K562 (cell line): ENCODE results near the gene DNMT3L.

Experiments
- ATF7 ChIP-seq: fragments of 450-650 bp; IDR thresholded peaks from 2 replicates; pipeline ENCODE4 v1.7.1; 2014; ENCODE audit warnings: mild to moderate bottlenecking, moderate library complexity
- CTCF ChIP-seq, 3 experiments: IDR thresholded peaks in 2 of 3; conservative IDR thresholded peaks in 1 of 3; 2 replicates each; pipeline ENCODE4 v1.5.1; 2011 to 2012; ENCODE audit warnings: low read length in 3 of 3, mild to moderate bottlenecking in 3 of 3, control low read depth in 2 of 3, improper control_type of control experiment in 1 of 3, inconsistent platforms in 1 of 3, low read depth in 1 of 3, mixed read lengths in 1 of 3, moderate library complexity in 1 of 3; ENCODE audit not compliant: insufficient read depth in 2 of 3
- E2F4 ChIP-seq: sonication (generic); formaldehyde crosslinking; IDR thresholded peaks from 2 replicates; pipeline ENCODE4 v1.8.0; 2022; ENCODE audit warnings: mild to moderate bottlenecking, low read depth, missing genetic modification reagents
- EZH2 ChIP-seq: IDR thresholded peaks from 2 replicates; pipeline ENCODE4 v1.6.1; 2012; ENCODE audit warnings: low read depth, mild to moderate bottlenecking, inconsistent platforms, low read length, borderline replicate concordance
- HNRNPK ChIP-seq: fragments of 200-400 bp; formaldehyde crosslinking; IDR thresholded peaks from one replicate; pipeline ENCODE4 v1.6.1; 2018; ENCODE audit warnings: mild to moderate bottlenecking, low read depth, low read length; ENCODE audit not compliant: poor library complexity, severe bottlenecking
- IRF9 ChIP-seq: fragments of 450-650 bp; IDR thresholded peaks from 2 replicates; pipeline ENCODE4 v1.6.1; 2016; ENCODE audit warnings: missing biosample characterization, missing genetic modification characterization
- NFIC ChIP-seq: fragments of 450-650 bp; IDR thresholded peaks from 2 replicates; pipeline ENCODE4 v1.6.1; 2017; ENCODE audit warnings: mild to moderate bottlenecking, inconsistent platforms
- PHB2 ChIP-seq: fragments of 450-650 bp; IDR thresholded peaks from 2 replicates; pipeline ENCODE4 v1.6.1; 2017; ENCODE audit warnings: low read depth
- RBFOX2 ChIP-seq: fragments of 200-400 bp; formaldehyde crosslinking; IDR thresholded peaks from 2 replicates; pipeline ENCODE4 v1.6.1; 2017; ENCODE audit warnings: low read depth, mild to moderate bottlenecking, low read length, moderate library complexity
- SMARCC2 ChIP-seq: fragments of 450-650 bp; IDR thresholded peaks from 2 replicates; pipeline ENCODE4 v1.6.1; 2017; ENCODE audit warnings: antibody characterized with exemption, moderate library complexity, mild to moderate bottlenecking, low read depth
- TEAD4 ChIP-seq, 2 experiments: sonication (generic) in 1 of 2; formaldehyde crosslinking in 1 of 2; IDR thresholded peaks; 2 replicates each; pipeline versions ENCODE4 v1.6.1 to v1.8.0; 2012 to 2022; ENCODE audit warnings: borderline replicate concordance in 1 of 2, inconsistent platforms in 1 of 2, low read length in 1 of 2, mild to moderate bottlenecking in 1 of 2, missing genetic modification reagents in 1 of 2
- ZBTB49 ChIP-seq: sonication (generic); formaldehyde crosslinking; IDR thresholded peaks from 2 replicates; pipeline ENCODE4 v1.8.0; 2022; ENCODE audit warnings: missing genetic modification reagents, mild to moderate bottlenecking, borderline replicate concordance
- ZZZ3 ChIP-seq: fragments of 450-650 bp; IDR thresholded peaks from 2 replicates; pipeline ENCODE4 v1.6.1; 2016; ENCODE audit warnings: antibody characterized with exemption, mild to moderate bottlenecking, moderate library complexity

GRCh38 chr21:44282370-44282769, 20.7 kb upstream of the DNMT3L start:
- TF ChIP-seq CTCF (IDR thresholded peaks at IDR 0.05 in 2 of 3, conservative IDR thresholded peaks at IDR 0.05 in 1 of 3; ENCODE audit: insufficient read depth in 2 of 3, low read depth in 1 of 3, low read length in 3 of 3) (no peak), PHB2 (no peak), RBFOX2 (no peak), NFIC (no peak), TEAD4 (IDR thresholded peaks at IDR 0.05; ENCODE audit: low read length) (no peak), TEAD4 (CRISPR knock-in tag; IDR thresholded peaks at IDR 0.05; ENCODE audit: borderline replicate concordance) (no peak), SMARCC2 (no peak), HNRNPK (no peak), ZZZ3 (no peak), EZH2 (no peak), ZBTB49 (CRISPR knock-in tag) (no peak), ATF7 (no peak), IRF9 (tag) (no peak), E2F4 (no peak)
